ENCODE data around the gene PRODH2.

PRODH2 gene

DNA sequence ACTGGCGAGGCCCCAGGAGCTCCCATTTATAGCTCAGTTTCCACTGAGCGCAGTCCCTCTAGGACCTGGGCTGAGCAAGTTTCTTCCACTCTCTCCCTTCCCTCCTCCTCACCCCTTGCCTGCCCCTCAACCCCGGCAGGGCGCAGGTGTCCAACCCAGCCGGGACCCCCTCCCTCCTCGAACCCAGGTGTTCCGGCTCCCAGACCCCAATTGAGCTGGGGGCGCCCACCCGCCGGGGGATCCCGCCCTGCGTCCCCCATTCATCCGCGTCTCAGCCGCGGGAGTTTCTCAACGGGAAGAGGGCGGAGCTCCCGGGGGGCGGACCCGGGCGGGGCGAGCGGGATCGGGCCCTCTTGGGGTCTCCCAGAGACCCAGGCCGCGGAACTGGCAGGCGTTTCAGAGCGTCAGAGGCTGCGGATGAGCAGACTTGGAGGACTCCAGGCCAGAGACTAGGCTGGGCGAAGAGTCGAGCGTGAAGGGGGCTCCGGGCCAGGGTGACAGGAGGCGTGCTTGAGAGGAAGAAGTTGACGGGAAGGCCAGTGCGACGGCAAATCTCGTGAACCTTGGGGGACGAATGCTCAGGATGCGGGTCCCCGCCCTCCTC is 44.0 kb upstream of the PRODH2 start, which contains the start of gene KIRREL2:
KIRREL2 (plus strand) TSS at position 366 of the 604 bp plus-strand sequence; CDS start at position 575, 209 bp downstream.
- H3K4me3 ChIP-seq (replicated peaks in 1 of 2; ENCODE audit: low read depth in 2 of 2, low read length in 2 of 2) = peak within 1 kb of the TSS; percentile 45 to 47
- TF ChIP-seq, protein P1, sequence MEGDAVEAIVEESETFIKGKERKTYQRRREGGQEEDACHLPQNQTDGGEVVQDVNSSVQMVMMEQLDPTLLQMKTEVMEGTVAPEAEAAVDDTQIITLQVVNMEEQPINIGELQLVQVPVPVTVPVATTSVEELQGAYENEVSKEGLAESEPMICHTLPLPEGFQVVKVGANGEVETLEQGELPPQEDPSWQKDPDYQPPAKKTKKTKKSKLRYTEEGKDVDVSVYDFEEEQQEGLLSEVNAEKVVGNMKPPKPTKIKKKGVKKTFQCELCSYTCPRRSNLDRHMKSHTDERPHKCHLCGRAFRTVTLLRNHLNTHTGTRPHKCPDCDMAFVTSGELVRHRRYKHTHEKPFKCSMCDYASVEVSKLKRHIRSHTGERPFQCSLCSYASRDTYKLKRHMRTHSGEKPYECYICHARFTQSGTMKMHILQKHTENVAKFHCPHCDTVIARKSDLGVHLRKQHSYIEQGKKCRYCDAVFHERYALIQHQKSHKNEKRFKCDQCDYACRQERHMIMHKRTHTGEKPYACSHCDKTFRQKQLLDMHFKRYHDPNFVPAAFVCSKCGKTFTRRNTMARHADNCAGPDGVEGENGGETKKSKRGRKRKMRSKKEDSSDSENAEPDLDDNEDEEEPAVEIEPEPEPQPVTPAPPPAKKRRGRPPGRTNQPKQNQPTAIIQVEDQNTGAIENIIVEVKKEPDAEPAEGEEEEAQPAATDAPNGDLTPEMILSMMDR (IDR thresholded peaks at IDR 0.05; ENCODE audit: low read depth, low read length) = no peak
- no peak for DNase-seq (ENCODE audit: low read depth in 2 of 2)

DNA sequence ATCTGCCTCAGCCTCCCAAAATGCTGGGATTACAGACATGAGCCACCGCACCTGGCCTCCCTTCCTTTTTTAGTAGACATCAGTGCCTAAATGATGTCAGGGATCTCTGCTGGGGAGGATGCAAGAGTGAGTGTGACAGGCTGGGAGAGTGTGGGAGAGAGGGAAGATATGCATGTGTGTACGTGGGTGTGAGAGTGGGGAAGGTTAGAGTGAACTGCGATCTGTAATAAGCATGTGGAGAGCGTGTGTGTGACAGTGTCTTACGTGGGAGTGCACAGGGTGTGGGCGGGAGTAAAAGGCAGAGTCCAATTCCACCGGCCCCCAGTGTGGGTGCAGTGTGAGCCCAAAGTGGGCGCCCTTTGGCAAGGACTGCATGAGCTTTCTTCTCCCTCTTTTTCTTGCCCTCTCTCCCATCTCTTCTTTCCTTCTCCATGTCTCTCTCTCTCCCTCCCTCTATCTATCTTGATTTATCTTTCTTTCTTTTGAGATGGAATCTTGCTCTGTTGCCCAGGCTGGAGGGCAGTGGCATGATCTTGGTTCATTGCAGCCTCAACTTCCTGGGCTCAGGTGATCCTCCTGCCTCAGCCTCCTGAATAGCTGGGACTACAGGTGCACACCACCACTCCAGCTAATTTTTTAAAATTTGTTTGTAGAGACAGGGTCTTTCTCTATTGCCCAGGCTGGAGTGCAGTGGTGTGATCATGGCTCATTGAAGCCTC is 40.6 kb upstream of the PRODH2 start:
- H3K4me3 ChIP-seq (replicated peaks in 1 of 2; ENCODE audit: low read depth in 2 of 2, low read length in 2 of 2) = no peak overlapping the region
- DNase-seq (ENCODE audit: low read depth in 2 of 2) = no peak
- TF ChIP-seq, protein P1 (IDR thresholded peaks at IDR 0.05; ENCODE audit: low read depth, low read length) = no peak

DNA sequence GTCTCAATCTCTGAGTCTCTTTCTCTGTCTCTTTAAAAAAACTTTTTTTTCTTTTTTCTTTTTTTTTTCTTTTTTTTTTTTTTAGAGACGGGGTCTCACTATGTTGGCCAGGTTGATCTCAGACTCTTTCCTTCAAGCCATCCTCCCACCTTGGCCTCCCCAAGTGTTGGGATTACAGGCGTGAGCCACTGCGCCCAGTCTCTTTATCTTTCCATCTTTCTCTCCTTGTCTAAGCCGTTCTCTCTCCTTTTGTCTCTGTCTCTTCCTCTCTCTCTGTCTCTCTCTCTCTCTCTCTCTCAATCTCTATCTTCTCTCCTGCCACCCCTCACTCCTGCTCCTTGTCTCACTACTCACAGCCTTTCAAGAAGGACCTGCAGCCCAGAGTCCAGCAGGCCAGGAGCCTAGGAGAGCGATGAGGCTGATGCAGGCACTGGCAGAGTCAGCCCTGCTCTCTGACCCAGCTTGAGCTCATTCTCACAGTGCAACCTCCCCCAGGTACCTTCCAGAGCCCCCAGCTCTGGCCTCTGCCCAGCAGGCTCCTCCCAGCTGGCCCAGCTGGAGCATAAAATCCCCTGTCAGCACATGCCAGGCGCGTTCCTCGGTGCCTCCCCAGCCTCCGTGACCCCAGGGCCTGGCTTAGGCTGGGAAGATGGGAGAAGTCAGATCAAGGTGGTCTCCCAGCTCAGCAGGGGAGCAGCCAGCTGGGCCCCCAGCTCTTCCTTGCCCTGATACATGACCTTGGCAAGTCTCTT is 39.6 kb upstream of the PRODH2 start, which contains the start of gene NPHS1:
NPHS1 (minus strand) TSS at position 476 of the 752 bp plus-strand sequence. CDS start 667 bp downstream, outside the sequence.
- TF ChIP-seq, protein P1 (IDR thresholded peaks at IDR 0.05; ENCODE audit: low read depth, low read length) = no peak
- H3K4me3 ChIP-seq (replicated peaks in 1 of 2; ENCODE audit: low read depth in 2 of 2, low read length in 2 of 2) = no peak within 1 kb of the TSS
- no peak for DNase-seq (ENCODE audit: low read depth in 2 of 2)

DNA sequence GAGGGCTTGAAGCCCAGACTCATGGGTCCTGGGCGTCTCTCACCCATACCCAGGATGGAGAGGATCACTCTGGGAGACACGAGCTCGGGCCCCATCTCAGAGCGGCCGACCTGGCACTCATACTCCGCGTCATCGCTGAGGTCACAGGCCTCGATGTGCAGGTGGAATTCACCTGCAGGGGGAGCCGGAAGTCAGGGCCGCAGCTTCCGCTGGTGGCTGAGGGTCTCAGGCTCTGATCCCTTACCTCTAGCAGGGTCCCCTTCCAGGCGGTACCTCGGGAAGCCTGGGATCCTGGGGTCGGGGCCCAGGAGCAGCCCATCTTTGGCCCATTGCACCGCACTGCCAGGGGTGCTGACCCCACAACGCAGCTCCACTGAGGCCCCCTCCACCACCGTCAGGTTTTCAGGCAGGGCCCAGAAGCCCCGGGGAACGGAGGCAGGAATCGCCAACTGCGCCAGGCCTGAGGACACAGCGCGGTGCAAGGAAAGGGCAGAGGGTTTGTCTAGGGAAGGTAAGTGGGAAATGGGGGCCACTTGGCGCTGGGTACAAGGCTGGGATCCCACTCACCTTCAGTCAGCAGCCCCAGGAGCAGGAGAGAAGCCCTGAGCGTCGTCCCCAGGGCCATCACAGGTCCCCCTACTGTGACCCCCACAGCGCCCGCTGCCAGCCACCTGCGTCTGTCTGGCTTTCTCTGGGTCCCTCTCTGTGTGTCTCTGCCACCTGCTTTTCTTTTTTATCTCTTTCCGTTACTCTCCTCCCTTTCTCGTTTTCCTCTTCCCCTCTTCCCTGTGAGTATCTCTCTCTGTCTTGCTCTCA is 38.8 kb upstream of the PRODH2 start:
- DNase-seq (ENCODE audit: low read depth in 2 of 2) = no peak
- H3K4me3 ChIP-seq (replicated peaks in 1 of 2; ENCODE audit: low read depth in 2 of 2, low read length in 2 of 2) = no peak overlapping the region
- TF ChIP-seq, protein P1 (IDR thresholded peaks at IDR 0.05; ENCODE audit: low read depth, low read length) = no peak

DNA sequence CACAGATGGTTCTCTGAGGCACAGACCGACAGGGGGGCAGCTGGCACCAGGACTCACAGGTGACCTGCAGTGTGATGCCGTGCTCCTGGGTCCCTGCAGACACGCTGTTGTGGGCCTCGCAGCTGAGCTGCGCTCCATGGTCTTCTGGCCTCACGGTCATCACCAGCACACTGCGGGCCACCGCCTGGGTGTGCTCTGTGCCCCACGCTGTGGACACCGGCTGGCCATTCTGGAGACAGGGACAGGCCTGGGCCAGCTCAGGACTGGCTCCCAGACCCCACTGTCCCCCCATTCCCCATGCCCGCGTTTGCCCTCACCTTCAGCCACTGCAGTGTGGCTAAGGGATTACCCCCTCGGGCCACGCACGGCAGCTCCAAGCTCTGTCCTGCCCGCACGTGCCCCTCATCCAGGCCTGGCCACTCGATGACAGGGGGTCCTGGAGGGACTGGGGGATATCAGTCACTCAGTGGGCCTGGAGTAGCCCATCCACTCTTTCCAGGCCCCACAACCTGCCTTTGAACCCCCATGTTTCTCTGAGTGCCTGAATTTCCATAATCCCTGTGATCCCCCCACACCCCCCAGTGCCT is 36.4 kb upstream of the PRODH2 start:
- no peak for DNase-seq (ENCODE audit: low read depth in 2 of 2)
- no peak overlapping the region for H3K4me3 ChIP-seq (replicated peaks in 1 of 2; ENCODE audit: low read depth in 2 of 2, low read length in 2 of 2)
- TF ChIP-seq, protein P1 (IDR thresholded peaks at IDR 0.05; ENCODE audit: low read depth, low read length) = no peak

DNA sequence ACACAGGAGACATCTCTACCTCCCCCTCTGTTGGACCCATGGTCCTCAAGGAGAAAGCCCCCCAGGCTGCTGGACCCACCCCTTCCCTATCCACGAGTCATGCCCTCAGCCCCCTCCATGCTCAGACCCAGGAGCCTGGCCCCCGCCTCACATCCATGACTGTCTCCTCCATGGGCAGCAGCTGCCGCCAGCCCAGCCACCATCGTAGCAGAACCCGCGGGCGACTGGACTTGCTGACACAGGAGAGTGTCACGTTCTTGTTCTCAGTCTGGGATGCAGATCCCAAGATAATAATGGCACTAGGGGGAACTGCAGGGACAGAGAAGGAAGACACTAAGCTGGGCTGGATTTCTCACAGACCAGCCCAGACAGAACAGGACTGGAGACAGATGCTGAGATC is 35.8 kb upstream of the PRODH2 start:
- DNase-seq (ENCODE audit: low read depth in 2 of 2) = no peak
- TF ChIP-seq, protein P1 (IDR thresholded peaks at IDR 0.05; ENCODE audit: low read depth, low read length) = no peak

More for the DNA sequence above, 35.8 kb upstream of the PRODH2 start:
- no peak overlapping the region for H3K4me3 ChIP-seq (replicated peaks in 1 of 2; ENCODE audit: low read depth in 2 of 2, low read length in 2 of 2)

Data from cardiac fibroblast (primary cell).